Vagina (tissue), 2 donors: ENCODE results near the gene PNKD. TPM values are rescaled to one million over a fixed set of nuclear protein-coding genes. Genes with fewer than 3 reads are reported as not detected.

Experiments used
- DNase-seq, 2 donors: peaks; one replicate each; pipeline ENCODE4 v3.0.0-alpha.2; 2017; ENCODE audit errors: extremely low spot score in 2 of 2
- H3K27ac ChIP-seq: fragments of 200-600 bp; sonication (generic); one replicate; pipeline ENCODE4 v1.5.1; 2019
- H3K27me3 ChIP-seq: fragments of 200-600 bp; sonication (generic); one replicate; pipeline ENCODE4 v1.5.1; 2019
- H3K36me3 ChIP-seq, 2 donors: fragments of 200-600 bp; sonication (generic); one replicate each; pipeline ENCODE4 v1.5.1; 2017 to 2019
- H3K4me1 ChIP-seq: fragments of 200-600 bp; sonication (generic); one replicate; pipeline ENCODE4 v1.5.1; 2019
- H3K4me3 ChIP-seq, 2 donors: fragments of 200-600 bp; sonication (generic); 1 replicate in 1 of 2; 2 replicates in 1 of 2; pipeline ENCODE4 v1.5.1; 2016 to 2019
- H3K9me3 ChIP-seq: fragments of 200-600 bp; sonication (generic); one replicate; pipeline ENCODE4 v1.5.1; 2019
- CTCF ChIP-seq, 3 experiments: fragments of 450-650 bp in 2 of 3; fragments of 200-600 bp in 1 of 3; sonication (generic) in 1 of 3; IDR thresholded peaks; one replicate each; pipeline ENCODE4 v1.5.1; 2017 to 2019; ENCODE audit warnings: antibody characterized with exemption in 3 of 3, mild to moderate bottlenecking in 2 of 3, moderate library complexity in 2 of 3
- POLR2A ChIP-seq, 2 donors: fragments of 450-650 bp; IDR thresholded peaks; one replicate each; pipeline ENCODE4 v1.6.1; 2017; ENCODE audit warnings: antibody characterized with exemption in 2 of 2, mild to moderate bottlenecking in 2 of 2, moderate library complexity in 2 of 2
- POLR2AphosphoS5 ChIP-seq, 2 donors: sonication (generic); formaldehyde crosslinking; IDR thresholded peaks; one replicate each; pipeline ENCODE4 v1.9.0; 2017; ENCODE audit warnings: antibody characterized with exemption in 2 of 2, mild to moderate bottlenecking in 2 of 2, low read depth in 1 of 2; ENCODE audit not compliant: insufficient read depth in 1 of 2
- intact Hi-C: fragments of 100-400 bp; cut with DNase I; formaldehyde crosslinking; loops from one replicate; pipeline ENCODE4 v1.15.1; 2023
- total RNA-seq: library from RNA; depleted of rRNA; stranded (reverse); fragments of >200 nt; gene quantifications from one replicate; pipeline ENCODE4 v1.2.3, GENCODE V29; 2016

PNKD gene
- total RNA-seq, 1 donor from 2014 or later, result 28.7 TPM

- no peaks in the 10 kb centered on the region for H3K36me3 ChIP-seq
- no peak overlapping the region for H3K27ac ChIP-seq
- H3K9me3 ChIP-seq, result no peaks in the 10 kb centered on the region
- intact Hi-C loops, result no loop called here
- no peaks in the 10 kb centered on the region for H3K27me3 ChIP-seq
- H3K4me3 ChIP-seq, result no peak overlapping the region
- TF ChIP-seq POLR2AphosphoS5 (IDR thresholded peaks at IDR 0.05; ENCODE audit: insufficient read depth in 1 of 2, low read depth in 1 of 2), result no peak
- no peak for TF ChIP-seq CTCF (IDR thresholded peaks at IDR 0.05)
- TF ChIP-seq POLR2A (IDR thresholded peaks at IDR 0.05), result no peak
- H3K4me1 ChIP-seq, result peaks cover 4% of the 10 kb centered on the region
- no peak for DNase-seq
Measured at GRCh38 chr2:218329027-218329825, 58.9 kb downstream of the PNKD start.

GRCh38 chr2:218329826-218330593 lies 59.7 kb downstream of the PNKD start:
- DNase-seq, result no peak
- intact Hi-C loops, result no loop called here

GRCh38 chr2:218331745-218332144 lies 61.4 kb downstream of the PNKD start:
- Histone ChIP-seq H3K4me1 (no peaks in the 10 kb centered on the region), H3K27ac (no peak overlapping the region)
- intact Hi-C loops, result no loop called here

More at GRCh38 chr2:218329826-218330593, 59.7 kb downstream of the PNKD start:
- Histone ChIP-seq H3K36me3 (no peaks in the 10 kb centered on the region), H3K9me3 (no peaks in the 10 kb centered on the region), H3K27me3 (no peaks in the 10 kb centered on the region), H3K27ac (no peak overlapping the region), H3K4me1 (no peaks in the 10 kb centered on the region), H3K4me3 (no peak overlapping the region)
- TF ChIP-seq POLR2A (IDR thresholded peaks at IDR 0.05), result no peak
- TF ChIP-seq POLR2AphosphoS5 (IDR thresholded peaks at IDR 0.05; ENCODE audit: insufficient read depth in 1 of 2, low read depth in 1 of 2), result no peak
- no peak for TF ChIP-seq CTCF (IDR thresholded peaks at IDR 0.05)

GRCh38 chr2:218332288-218332687 lies 62.0 kb downstream of the PNKD start:
- no peak for DNase-seq
- TF ChIP-seq CTCF (IDR thresholded peaks at IDR 0.05) (no peak), POLR2AphosphoS5 (IDR thresholded peaks at IDR 0.05; ENCODE audit: insufficient read depth in 1 of 2, low read depth in 1 of 2) (no peak), POLR2A (IDR thresholded peaks at IDR 0.05) (no peak)
- H3K9me3 ChIP-seq, result no peaks in the 10 kb centered on the region
- H3K27me3 ChIP-seq, result no peaks in the 10 kb centered on the region
- H3K27ac ChIP-seq, result no peak overlapping the region
- no peaks in the 10 kb centered on the region for H3K36me3 ChIP-seq
- H3K4me1 ChIP-seq, result no peaks in the 10 kb centered on the region
- intact Hi-C loops, result no loop called here
- no peak overlapping the region for H3K4me3 ChIP-seq

More at GRCh38 chr2:218331745-218332144, 61.4 kb downstream of the PNKD start:
- no peaks in the 10 kb centered on the region for H3K27me3 ChIP-seq
- no peak for DNase-seq
- H3K4me3 ChIP-seq, result no peak overlapping the region
- no peaks in the 10 kb centered on the region for H3K9me3 ChIP-seq
- TF ChIP-seq POLR2AphosphoS5 (IDR thresholded peaks at IDR 0.05; ENCODE audit: insufficient read depth in 1 of 2, low read depth in 1 of 2), result no peak
- no peak for TF ChIP-seq CTCF (IDR thresholded peaks at IDR 0.05)
- no peak for TF ChIP-seq POLR2A (IDR thresholded peaks at IDR 0.05)
- H3K36me3 ChIP-seq, result no peaks in the 10 kb centered on the region
